GM18867 (cell line): Measurements from ENCODE around the gene RHAG.

Experiments used
- ATAC-seq: cut with Tn5 transposase; IDR thresholded peaks from one replicate; pipeline ENCODE4 v1.9.1; 2021; ENCODE audit warnings: mild to moderate bottlenecking, moderate library complexity; ENCODE audit not compliant: unreplicated experiment

Gene RHAG

GRCh38 chr6:49565855-49566254, 70.8 kb downstream of the RHAG start:
- no peak for ATAC-seq

- no peak for ATAC-seq
Observed at GRCh38 chr6:49565261-49565660, 71.4 kb downstream of the RHAG start.

GRCh38 chr6:49564552-49564951, 72.1 kb downstream of the RHAG start:
- ATAC-seq, result no peak

- no peak for ATAC-seq
Observed at GRCh38 chr6:49563006-49563886, 73.4 kb downstream of the RHAG start.

- ATAC-seq, result no peak
Observed at GRCh38 chr6:49558238-49558637, 78.4 kb downstream of the RHAG start.

GRCh38 chr6:49557177-49557576, 79.5 kb downstream of the RHAG start:
- no peak for ATAC-seq

GRCh38 chr6:49556429-49556837, 80.2 kb downstream of the RHAG start:
- ATAC-seq, result no peak

GRCh38 chr6:49555951-49556350, 80.7 kb downstream of the RHAG start:
- ATAC-seq, result no peak
